NCI-H1930 (cell line): ENCODE measurements around the gene TRMU.

Source experiments
- DNase-seq, 2 experiments: peaks; one replicate each; lab custom pipeline; 2025; lab: John Stamatoyannopoulos, UW

The TRMU gene

GRCh38 chr22:46369716-46370583 lies 34.4 kb downstream of the TRMU start:
- DNase-seq: no peak

DNA sequence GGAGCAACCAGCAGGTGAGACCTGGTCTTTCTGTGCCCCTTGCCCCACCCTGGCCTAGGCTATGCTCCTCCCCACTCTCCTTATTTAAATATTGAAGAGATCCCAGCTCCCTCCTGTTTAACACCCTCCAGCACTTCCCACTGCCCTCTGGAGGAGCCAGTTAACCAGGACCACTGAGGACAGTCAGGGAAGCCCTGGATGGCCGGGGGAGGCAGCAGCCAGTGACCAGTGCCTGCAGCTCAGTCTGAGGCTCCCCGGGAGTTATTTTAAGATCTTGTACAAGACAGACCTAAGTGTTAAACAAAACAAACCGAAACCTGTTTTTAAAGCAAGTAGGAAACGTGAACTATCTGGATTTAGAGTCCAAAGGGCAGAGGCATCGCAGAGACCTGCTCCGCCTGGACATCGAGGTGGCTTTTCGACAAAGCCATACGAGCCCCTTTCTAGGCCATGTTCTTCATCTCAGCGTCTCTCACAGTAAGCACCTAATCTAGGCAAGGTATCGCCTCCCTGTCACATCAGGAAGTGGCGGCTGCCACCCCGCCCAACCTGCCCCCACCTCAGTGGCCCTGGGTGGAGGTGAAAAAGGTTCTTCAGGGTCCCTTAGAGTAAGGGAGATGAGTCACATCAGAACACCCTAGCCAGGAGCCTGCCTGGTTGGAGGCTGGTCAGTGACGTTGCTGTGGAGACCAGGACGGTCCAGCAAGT lies 35.2 kb downstream of the TRMU start:
- no peak for DNase-seq

- DNase-seq: no peak
Measured at GRCh38 chr22:46371623-46372226, 36.2 kb downstream of the TRMU start.

DNA sequence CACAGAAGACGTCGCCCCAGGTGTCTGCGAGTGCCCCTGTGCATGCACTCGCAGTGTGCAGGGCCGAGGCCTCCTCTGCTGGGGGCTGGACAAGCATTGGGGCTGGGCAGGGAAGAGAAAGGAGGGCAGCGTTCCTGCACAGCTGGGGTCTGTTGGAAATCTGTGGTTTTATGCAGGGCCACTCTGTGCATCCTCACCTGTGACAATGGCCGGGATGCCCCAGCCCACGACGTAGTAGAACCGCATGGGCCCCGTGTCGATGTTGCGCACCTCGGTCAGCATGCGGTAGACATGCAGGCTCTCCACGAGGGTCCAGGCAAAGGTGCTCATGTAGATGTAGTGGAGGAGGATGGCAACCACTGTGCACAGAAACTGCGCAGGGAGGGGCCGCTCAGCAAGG lies 37.2 kb downstream of the TRMU start:
- DNase-seq: no peak

DNA sequence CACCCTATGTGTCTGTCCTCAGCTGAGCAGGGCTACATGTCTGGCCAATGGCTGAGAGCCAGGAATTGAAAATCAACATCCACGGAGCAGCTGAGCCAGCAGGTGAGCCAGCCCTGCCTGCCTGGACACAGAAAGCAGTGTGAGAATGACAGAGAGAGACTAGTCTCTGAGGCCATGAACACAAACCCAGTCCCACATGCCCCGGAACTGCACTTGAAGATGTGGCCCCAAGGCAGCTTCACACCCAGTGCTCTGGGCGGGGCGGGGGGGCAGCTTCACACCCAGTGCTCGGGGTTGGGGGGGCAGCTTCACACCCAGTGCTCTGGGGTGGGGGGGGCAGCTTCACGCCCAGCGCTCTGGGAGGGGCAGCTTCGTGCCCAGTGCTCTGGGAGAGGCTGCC lies 37.6 kb downstream of the TRMU start:
- DNase-seq: no peak

- DNase-seq: no peak
Measured at GRCh38 chr22:46373921-46374662, 38.6 kb downstream of the TRMU start.

DNA sequence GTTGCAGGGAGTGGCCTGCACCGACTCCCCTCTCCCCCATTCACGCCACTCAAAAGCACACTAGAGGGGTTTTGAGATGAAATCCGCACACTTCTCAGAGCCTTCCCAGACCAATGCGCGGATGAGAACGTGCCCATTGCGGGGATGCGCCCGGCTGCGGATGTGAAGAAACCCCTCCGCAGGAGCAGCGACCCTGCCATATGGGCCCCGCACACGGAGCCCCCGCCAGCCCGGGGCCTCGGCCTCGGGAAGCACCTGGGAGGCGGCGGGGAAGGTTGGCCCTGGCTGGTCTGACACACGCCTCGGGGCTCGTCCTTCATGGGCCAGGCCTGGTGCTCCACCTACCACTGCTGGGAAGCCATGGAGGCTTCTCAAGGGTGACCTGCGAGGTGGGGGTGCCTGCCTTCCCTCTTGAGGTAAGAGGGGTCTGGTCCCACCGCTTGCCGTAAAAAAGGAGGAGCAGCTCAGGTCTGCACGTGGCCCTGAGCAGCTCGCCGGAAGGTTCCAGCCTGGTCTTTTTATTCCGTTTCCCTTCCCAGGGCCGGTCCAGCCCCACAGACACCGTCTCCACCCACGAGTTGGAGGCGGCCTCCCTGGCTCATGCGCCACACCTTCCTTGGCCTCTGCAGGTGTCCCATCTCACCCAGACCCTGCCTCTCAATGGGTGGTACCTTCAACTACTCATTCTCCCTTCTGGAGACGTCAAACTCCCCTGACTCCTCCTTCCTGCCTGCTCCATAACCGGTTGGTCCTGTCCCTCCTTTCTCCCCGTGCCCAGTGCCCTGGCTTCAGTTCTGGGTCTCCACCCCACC lies 39.4 kb downstream of the TRMU start:
- DNase-seq: no peak

DNA sequence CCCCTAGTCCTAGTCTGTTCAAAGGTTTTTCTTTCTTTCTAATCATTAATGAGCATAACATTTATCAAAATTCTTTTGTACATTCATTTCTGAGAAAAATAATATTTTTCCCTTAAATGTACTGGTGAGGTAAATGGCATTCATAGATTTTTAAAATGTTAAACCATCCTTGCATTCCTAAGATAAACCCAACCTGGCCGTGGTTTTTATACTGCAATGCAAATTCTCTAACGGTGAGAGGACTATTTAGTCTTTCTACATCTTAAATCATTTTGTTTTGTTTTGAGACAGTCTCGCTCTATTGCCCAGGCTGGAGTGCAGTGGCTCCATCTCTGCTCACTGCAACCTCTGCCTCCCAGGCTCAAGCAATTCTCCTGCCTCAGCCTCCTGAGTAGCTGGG lies 40.6 kb downstream of the TRMU start:
- DNase-seq: no peak

DNA sequence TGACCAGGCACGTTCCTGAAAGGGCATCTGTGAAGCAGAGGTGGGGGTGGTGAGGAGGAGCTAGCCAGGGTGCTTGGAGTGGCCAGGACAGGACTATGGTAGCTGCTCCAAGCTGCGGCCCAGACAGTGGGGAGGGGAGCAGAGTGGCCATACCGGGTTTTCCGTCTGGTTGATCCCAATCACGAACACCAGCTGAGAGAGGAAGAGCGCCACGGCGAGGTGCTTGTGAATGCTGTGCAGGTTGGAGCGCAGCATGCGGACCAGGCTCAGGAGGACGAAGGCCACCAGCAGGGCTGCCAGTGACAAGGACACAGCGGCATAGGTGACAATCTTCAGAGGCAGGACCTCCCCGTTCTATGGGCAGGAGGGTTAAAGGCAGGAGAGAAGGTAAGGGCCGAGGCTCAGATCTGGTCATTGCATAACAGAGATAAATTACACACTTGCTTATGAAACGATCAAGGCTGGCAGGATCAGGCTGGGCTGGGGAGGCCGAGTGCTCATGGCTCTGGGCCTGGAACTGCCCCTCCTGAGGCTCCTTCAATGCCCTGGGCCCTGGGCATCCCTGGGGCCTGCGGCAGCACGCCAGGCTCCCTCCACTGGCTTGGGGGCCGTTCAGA lies 41.5 kb downstream of the TRMU start:
- no peak for DNase-seq

DNA sequence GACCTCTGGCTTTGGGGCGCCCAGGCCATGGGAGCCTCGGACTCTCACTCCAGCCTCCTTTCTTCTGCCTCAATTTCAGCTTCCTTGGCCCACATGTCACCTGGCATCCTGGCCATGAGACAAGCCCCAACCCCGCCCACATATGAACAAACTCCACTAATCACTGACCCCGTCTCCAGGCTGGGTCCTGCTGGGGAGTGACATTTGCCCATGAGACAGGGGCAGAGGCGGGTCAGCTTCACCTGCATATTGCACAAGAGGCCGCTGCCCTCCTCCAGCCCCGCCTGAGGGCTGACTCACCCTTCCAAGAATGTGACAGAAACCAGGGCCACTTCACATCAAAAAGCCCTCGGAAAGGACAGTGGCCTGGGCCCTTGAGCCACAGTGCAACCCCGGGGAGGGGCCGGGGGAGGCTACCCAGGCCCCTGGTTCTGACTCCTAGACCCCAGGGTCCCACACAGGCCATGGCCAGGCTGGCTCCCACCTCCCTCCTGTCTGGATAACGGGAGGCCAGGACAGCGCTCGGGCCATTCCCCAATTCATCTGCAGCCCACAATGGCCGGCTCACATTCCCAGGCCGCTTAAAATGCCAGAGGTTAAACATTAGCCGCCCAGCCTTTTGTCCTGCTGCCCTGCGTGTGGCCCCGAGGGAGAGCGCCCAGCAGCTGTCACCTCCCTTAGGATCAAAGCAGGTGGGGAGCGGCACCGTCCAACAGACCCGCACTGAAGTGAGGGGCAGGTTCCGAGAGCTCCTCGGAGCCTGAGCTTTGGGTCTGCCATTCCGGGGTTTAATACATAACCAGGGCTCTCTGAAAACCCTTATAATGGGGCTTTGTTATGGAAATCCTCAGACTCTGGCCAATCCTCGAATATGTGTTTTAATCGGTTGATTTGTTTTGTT lies 42.3 kb downstream of the TRMU start:
- no peak for DNase-seq

- no peak for DNase-seq
Measured at GRCh38 chr22:46378426-46379065, 43.0 kb downstream of the TRMU start.

- no peak for DNase-seq
Measured at GRCh38 chr22:46379066-46379930, 43.8 kb downstream of the TRMU start.

- no peak for DNase-seq
Measured at GRCh38 chr22:46380069-46380468, 44.6 kb downstream of the TRMU start.

GRCh38 chr22:46380581-46380980 lies 45.1 kb downstream of the TRMU start:
- no peak for DNase-seq

- no peak for DNase-seq
Measured at GRCh38 chr22:46381142-46381541, 45.6 kb downstream of the TRMU start.

GRCh38 chr22:46381731-46382130 lies 46.2 kb downstream of the TRMU start:
- DNase-seq: no peak

- no peak for DNase-seq
Measured at GRCh38 chr22:46382524-46382923, 47.0 kb downstream of the TRMU start.

- no peak for DNase-seq
Measured at GRCh38 chr22:46386312-46386711, 50.8 kb downstream of the TRMU start.
